GM21360 (cell line): ENCODE results near the gene ZNF853.

Experiments
- ATAC-seq: cut with Tn5 transposase; IDR thresholded peaks from one replicate; pipeline ENCODE4 v1.9.1; 2021; ENCODE audit warnings: mild to moderate bottlenecking, moderate library complexity; ENCODE audit not compliant: unreplicated experiment

The ZNF853 gene

DNA sequence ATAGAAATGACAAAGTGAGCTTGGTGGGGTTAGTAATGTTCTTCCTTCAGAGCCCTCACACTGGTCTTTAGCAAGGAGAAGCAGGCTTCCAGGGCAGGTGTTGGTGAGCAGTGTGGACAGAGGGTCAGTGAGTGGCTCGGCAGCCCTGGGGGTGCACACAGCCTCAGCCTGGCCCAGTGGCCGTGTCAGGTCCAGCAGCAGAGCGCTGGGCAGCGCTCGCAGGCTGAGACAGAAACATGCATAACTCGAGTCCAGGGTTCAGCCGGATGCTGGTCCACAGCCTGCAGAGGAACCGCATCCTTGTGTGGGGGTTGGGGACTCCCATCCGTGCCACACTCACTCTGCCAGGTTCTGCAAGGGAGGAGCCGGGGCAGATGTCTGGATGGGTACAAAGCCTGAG lies 11.0 kb upstream of the ZNF853 start:
- no peak for ATAC-seq

DNA sequence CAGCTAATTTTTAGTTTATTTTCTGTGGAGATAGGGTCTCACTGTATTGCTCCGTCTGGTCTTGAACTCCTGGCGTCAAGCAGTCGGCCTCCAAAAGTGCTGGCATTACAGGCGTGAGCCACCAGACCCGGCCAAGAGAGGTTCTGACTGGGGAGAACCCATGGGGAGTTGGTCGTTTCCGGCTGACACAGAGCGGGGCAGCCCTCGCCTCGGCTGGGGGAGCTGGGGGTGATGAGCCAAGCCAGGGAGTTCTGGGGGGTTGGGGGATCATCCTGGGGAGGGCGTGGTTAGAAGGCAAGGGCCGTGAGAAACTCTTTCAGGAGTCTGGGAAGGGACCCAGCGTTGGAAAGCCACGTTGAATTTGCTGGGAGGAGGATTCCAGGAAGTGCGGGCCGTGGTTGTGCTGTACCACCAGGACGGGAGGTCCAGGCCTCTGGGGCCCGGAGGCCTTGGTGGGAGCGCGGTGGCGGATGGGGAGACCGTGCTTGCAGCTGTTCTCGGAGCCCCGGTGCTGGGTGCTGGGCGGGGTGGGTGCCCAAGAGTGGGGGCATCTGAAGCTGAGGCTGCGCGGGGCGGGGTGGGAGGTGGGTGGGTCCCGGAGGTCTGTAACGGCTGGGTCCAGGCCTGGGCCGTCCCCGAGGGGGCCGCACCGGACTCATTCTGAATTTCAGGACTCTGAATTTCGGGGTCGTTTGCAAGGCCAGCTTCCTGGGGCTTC lies 8.4 kb upstream of the ZNF853 start:
- no peak for ATAC-seq

DNA sequence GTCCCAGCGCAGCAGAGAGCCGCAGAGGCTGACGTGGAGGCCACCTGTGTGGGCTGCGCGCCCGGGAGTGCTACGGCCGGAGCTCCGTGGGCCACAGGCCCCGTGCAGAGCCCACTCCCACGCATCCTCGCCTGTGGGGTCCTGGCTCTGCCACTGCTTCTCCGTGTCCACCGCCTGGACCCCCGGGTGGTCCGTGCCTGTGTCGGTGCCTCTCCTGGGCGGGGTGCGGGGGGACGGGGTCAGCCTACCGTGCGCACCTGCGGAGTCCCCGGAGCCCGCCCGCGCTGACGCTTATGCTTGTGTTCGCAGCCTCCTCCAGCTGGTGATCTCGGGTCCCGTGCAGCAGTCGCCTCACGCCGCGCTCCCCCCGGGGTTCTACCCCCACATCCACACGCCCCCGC lies 7.8 kb upstream of the ZNF853 start:
- ATAC-seq = no peak

DNA sequence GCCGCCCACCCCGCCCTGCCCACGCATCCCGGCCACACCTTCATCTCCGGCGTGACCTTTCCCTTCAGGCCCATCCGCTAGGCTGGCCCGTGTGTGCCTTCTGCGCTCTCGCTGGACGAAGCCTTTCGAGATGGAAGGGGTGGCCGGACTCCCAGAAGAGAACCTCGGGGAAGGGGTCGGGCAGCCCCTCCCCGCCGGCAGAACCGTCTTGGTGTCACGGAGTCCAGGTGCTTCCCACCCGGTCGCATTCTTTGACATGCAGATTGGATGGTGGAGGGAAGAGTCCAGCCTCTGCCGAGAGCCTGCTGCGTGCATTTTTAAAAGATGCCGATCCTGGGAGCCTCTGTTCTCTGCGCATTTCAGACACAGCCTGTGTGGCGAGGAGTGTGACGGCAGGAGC lies 7.3 kb upstream of the ZNF853 start:
- ATAC-seq = no peak

DNA sequence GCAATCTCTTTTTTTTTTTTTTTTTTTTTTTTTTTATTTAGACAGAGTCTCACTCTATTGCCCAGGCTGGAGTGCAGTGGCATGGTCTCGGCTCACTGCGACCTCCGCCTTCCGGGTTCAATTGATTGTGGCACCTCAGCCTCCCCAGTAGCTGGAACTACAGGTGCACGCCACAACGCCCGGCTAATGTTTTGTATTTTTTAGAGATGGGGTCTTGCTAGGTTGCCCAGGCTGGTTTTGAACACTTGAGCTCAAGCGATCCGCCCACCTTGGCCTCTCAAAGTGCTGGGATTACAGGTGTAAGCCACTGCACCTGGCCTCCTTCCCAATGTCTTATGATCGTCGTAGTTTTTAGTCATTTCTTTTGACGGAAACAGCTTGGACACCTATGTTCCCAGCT lies 6.6 kb upstream of the ZNF853 start:
- ATAC-seq = no peak

DNA sequence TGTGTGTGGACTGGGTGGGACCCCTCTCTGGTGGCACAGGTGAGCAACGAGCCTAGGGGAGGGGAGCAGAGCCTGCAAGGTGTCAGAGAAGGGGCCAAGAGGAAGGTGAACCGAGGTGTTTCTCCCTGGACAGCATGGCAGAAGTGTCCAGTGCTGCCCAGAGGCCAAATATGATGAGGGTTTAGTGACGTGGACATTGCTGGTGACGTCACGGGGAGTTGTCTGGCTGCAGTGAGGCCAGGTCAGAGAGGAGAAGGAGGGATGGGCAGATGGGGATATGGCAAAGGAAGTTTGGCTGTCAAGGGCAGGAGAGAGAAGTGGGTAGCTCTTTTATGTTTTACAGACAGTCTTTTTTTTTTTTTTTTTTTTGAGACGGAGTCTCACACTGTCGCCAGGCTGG lies 2.6 kb upstream of the ZNF853 start:
- ATAC-seq = no peak

DNA sequence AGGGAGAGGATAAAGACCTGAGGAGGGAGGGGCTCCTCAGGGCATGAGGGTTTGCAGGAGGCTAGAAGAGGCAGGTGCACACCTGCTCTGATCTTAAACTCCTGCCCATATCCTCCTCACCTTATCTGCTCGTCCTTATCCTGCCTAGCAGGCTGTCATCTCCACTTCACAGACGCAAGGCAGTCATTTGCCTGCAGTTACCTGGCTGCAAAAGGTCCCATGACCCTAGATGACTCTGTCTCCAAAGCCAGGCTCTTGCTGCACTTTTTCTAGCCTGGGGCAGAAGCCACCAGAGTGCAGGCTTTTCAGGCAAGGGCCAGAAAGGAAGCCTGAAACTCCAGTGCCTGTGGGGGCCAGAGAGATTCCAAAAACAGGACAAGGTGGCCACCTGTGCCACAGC lies 1.7 kb upstream of the ZNF853 start:
- ATAC-seq = no peak

DNA sequence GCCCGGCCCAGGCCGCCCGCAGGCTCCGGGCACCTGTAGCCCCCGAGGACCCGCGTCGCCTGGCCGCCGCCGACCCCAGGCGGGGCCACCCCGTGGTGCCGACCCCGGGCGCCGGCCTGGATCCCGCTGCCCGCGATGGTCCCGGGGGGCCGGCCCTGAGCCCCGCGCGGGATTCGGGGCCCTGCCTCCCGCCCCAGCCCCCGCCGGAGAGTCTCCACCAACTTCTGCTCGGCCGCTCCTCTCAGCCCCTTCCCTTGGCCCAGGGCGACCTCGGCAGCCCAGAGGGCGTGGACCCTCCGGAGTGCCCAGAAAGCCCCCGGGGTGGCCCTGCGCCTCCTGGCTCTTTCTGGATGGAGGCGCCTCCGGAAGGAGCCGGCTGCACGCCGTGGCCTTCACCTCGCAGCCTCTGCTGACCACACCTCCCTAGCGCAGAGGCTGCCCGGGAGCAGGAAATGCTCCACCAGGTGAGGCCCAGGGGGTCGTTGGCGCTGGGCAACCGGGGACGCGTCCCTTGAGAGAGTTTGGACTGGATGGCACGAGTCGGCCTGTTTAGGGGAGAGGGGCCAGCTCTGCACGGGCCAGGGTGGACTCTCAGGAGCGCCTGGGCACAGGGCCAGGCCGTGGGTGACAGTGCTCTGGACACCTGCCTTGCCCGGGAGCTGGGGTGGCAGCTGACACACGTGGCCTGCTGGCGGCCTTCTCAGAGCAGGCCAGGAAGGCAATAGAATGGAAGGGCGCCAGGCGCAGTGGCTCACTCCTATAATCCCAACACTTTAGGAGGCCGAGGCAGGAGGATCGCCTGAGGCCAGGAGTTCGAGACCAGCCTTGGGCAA lies 529 bp downstream of the ZNF853 start:
- ATAC-seq = no peak

DNA sequence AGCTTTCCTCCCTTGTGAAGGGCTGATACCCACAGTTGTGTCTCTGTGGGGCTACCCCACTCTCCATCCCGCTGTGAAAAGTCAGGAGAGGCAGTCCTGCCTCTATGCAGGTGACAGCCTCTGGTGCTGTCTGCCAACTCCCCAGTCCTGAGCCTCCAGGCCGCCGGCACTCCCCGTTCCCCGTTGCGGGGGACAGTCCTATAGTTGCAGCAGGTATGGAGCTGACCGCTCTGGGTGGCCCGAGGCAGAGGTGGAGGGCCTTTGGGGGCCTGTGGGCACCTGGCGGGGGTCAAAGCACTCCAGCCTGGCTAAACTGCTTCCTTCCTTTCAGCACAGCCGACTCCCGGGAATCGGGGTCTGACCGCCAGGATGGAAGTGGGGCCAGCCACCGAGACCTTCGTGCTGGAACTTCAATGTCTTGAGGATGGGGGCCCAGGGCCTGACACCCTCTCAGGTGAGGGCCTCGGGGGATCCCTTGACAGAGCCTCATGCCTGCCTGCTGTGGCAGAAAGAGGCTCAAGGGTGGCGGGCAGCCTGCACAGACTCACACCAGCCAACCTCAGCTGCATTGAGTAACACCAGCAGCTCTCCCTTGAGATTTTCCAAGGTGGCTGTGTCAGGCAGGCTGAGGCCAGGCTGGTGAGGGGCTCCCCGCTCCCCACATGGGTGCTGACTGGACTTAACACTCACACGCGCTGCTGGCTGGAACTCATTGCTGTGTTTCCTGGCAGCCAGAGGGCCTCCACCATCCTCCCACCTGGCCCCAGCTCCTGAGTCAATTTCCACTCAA lies 1.6 kb downstream of the ZNF853 start:
- no peak for ATAC-seq

DNA sequence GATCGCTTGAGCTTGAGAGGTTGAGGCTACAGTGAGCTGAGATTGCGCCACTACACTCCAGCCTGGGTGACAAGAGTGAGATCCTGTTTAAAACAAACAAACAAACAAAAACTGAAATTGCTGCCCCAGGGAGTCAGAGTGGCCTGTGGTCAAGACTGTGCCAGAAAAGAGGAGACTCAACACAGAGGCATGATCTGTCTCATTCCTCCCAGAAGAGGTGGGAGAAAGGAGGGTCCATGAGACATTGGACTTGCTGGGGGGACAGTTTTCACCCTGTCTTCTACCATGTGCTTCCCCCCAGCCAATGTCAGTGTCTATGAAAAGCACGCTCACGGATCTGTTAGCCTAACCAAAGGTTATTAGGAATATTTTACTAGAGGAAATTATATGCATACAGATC lies 3.2 kb downstream of the ZNF853 start:
- ATAC-seq = no peak

DNA sequence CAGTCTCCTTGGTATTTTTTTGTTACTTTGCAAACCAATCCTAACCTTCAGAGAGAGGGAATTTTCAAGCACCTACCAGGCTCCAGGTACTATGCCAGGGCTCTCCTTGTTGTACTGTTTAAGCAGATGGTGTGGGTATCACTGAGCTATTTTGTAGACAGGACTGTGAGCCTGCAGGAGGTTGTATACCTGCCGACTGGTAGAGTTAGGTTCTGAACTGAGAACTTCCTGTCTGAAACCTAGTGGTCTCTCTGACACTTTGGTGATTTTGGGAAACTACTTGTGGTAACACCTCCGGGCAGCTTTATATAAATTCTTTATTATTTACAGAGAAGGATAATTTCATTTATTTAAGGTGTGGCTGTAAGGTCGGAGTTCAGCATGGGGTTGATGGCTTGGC lies 4.6 kb downstream of the ZNF853 start:
- ATAC-seq = no peak

DNA sequence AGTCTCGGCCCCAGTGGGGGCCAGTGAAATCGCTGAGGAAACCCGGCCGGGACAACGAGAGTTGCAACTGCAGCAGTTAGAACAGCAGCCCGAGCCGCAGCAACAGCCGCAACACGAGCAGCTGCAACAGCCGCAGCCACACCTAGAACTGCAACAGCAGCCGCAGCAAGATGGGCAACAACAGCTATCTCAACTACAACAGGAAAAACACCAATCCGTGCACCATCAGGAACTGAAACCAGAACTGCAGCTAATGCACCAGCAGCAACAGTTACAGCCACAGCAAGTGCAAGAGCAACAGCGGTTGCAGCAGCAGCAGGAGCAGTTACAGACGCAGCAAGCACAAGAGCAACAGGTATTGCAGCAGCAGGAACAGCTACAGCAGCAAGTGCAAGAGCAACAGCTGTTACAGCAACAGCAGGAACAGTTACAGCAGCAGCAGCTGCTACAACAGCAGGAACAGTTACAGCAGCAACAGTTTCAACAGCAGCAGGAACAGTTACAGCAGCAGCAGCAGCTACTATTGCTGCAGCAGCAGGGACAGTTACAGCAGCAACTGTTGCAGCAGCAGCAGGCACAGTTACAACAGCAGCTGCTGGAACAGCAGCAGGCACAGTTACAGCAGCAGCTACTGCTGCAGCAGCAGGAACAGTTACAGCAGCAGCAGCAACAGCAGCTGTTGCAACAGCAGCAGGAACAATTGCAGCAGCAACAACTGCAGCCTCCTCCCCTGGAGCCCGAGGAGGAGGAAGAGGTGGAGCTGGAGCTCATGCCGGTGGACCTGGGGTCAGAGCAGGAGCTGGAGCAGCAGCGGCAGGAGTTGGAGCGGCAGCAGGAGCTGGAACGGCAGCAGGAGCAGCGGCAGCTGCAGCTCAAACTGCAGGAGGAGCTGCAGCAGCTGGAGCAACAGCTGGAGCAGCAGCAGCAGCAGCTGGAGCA lies 6.1 kb downstream of the ZNF853 start:
- ATAC-seq = no peak

DNA sequence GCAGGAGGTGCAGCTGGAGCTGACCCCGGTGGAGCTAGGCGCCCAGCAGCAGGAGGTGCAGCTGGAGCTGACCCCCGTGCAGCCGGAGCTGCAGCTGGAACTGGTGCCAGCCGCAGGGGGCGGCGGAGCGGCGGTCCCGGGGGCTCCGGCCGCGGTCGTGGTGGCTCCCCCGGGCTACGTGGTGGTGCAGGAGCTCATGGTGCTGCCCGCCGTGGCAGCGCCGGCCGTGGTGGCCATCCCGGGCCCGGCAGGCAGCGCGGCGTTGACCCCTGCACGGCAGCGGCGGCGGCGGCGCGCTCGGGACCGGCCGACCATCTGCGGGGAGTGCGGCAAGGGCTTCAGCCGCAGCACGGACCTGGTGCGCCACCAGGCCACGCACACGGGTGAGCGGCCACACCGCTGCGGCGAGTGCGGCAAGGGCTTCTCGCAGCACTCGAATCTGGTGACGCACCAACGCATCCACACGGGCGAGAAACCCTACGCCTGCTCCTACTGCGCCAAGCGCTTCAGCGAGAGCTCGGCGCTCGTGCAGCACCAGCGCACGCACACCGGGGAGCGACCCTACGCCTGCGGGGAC lies 6.8 kb downstream of the ZNF853 start:
- ATAC-seq = no peak

DNA sequence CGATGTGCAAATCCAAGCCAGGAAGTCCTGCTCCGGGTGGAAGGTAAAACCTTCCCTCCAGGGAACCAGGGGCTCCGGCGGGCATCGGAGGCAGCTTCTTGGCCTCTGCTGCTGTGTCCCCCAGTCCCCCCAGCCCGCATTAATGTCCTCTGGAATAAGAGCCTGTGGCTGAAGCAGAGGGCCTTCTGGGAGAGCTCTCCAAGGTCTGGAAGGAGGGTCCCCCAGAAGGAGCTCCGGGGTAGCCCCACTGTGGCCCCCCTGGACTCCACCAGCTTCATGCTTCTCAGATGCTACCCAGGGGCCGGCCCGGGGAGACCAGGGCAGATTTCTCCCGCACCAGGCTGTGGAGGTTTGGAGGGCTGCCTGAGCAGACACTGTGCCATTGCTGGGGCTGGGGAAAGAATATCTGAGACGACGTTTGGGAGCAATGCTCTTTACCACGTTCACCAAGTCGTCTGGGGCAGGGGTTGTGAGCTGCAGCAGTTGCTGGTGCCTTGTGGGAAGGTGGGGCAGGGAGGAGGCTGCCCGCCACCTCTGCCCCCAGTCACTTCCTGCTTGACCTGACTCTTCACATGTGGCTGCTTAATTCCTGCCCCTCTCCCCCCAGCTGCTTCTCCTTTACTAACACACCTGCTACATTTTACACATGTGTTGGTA lies 8.3 kb downstream of the ZNF853 start:
- no peak for ATAC-seq

DNA sequence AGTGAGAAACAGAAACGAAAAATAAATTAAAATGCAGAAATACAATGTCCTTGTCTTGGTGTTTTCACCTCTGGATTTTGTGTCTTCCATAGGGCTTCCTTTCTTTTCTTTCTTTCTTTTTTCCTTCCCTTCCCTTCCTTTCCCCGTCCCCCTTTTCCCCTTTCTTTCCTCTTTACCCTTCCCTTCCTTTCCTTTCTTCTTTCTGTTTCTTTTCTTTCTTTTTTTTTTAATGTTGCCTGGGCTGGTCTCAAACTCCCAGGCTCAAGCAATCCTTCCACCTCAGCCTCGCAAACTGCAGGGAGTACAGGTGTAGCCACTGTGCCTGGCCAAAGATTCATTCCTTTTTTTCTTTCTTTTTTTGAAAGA lies 8.8 kb downstream of the ZNF853 start:
- no peak for ATAC-seq

DNA sequence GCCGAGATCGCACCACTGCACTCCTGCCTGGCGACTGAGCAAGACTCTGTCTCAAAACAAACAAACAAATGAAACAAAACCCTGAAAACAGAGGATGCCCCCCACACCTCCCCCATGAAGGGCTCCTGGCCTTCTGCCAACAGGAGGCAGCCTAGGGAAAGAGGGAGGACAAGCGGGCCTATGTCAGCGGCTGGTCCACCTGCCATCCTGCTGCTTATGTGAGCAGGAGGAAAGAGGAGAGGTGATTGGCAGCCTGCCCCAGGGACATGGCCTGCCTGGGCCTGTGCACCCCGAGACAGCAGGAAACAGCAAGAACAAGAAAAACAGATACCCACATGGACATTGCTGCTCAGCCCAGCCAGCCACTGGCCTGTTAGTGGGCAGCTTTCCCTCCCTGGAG lies 12.6 kb downstream of the ZNF853 start:
- ATAC-seq = no peak

DNA sequence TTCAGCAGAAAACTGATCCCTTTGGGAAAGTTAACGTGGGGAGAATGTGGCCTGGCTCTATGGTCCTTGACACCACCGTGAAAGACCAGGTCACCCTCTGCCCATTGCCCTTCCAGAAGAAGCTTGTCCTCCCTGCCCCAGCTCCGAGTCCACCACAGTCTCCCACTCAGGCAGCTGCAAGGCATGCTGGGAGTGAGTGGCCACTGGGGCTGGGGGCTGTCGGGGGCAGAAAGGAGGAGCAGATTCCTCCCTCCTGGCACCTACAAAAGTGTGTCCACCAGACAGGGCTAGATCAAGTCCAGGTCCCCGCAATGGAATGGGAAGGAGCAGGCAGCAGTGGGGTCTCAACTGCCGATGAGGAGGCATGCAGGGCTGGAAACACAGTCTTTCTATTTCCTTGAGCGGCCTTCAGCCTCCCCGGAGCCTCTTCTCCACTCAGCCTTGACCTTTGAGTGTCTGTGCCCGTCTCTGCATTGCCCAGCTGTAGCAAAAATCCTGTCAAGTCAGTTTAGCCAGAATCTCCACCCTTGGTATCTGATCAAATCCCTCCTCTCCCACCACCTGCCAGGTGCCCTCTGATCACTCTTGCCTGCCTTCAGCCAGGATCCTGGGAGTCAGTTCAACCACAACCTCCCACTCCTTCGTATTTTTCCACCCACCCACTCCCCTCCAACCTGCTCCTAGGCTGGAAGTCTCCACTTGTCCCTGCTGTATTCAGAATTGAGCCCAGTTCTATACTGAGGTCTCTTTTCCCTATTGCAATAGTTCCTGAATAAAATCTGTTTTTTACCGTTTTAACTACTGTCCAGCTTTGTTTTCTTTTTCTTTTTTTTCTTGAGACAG lies 14.8 kb downstream of the ZNF853 start:
- no peak for ATAC-seq

DNA sequence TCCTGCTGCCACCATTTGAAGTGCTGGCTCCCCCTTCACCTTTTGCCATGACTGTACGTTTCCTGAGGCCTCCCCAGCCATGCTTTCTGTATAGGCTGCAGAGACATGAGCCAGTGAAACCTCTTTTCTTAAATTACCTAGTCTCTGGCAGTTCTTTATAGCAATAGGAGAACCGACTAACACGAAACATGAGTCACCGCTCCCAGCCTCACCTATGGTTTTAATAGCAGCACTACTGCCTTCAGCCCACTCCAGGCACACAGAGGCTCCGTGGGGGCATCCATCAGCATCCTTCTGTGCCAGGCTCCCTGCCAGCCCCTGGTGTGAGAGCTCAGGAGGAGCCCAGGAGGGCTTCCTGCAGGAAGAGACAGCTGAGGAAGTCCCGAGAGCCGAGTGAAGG lies 16.2 kb downstream of the ZNF853 start:
- no peak for ATAC-seq

DNA sequence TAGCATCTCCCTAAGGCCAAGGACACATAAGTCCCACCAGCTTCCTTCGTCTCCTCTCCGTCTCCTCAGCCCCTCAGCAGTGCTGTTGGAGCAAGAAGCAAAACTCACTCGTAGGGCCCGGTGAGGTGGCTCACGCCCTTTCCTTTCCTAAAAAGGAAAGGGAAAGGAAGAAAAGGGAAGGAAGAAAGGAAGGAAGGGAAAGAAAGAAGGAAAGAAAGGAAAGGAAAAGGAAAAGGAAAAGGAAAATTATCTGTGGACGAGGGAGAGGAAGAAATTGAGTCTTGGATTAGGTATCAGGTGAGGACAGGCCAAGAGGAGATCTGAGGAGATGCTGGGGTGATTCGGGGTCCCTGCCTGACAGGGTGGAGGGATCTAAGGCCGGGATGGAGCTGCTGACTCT lies 18.6 kb downstream of the ZNF853 start:
- no peak for ATAC-seq
